ENCODE data around the gene TCF7L1. TPM values are rescaled to one million over a fixed set of nuclear protein-coding genes. Genes with fewer than 3 reads are reported as not detected.

The TCF7L1 gene
- total RNA-seq, 1 donor from 2014 or later = 5.7 TPM

DNA sequence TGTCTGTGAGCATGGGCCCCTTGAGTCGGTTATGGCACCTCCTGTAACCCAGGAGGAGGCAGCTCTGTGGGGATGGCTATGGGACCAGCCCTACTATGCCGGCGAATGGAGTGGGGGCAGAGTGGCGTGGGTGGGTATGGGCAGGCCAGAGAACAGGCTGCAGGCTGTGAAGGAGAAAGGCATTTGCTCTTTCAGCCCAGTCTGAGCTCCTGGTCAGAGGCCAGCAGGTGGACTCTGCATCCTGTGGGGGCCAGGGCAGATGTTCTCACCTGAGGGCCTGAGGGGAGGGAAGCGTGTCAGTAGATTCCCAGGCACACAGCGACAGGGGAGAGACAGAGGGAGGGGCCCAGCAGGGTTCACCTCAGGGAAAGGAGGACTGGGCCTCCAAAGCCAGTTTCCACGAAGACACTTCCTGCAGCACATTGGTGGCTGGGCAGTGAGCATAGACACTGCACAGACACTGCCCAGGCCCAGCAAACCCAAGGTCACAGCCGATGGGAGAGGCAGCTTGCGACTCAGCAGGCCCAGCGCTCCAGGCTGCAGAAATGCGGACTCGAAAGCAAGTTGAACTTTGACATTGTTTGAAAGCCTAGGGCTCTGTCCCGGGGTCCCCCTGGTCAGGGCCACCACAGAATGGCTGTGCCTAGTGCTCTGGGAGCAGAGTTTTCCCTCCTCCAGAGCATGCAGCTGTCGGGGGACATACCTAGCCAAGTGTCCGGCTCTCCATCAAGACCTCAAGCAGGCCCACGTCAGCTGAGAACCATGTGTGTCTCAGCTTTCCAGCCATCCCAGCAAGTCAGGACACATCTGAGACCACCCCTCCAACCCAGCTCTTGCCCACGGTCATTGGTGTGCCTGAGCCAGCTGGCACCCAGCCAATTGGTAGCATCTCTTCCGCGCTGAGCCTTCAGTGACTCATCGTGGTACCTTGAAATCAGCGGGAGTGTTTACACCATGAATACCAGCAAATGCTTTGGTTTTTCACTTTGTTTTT lies 140.8 kb downstream of the TCF7L1 start:
- ATAC-seq = no peak

DNA sequence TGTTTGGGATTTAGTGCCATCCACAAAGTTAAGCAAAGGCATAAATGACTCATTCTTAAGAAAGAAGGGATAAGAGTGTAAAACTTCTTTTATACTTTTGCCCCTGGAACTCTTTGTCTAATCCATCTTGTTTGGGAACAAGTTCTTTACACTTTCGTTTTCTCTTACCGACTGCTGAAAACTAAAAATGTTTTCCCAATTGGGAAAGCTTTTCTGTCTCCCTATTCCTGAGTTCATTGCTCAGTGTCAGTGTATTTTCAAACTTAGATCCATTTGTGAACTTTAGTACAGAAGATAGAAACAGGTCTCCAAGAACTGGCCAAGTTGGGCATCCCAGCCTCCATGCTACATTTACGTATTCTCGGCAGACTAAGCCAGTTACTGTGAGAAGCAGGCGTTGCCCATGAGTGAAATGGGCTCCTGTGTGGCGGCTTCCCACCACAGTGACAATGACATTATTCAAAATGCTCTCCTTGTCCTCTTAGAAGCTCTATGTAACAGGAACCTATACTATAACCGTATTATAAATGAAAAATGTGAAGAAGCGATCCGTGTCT lies 142.9 kb downstream of the TCF7L1 start:
- no peak for ATAC-seq

More for the DNA sequence above, 140.8 kb downstream of the TCF7L1 start:
- no peak for DNase-seq (ENCODE audit: low spot score)

DNA sequence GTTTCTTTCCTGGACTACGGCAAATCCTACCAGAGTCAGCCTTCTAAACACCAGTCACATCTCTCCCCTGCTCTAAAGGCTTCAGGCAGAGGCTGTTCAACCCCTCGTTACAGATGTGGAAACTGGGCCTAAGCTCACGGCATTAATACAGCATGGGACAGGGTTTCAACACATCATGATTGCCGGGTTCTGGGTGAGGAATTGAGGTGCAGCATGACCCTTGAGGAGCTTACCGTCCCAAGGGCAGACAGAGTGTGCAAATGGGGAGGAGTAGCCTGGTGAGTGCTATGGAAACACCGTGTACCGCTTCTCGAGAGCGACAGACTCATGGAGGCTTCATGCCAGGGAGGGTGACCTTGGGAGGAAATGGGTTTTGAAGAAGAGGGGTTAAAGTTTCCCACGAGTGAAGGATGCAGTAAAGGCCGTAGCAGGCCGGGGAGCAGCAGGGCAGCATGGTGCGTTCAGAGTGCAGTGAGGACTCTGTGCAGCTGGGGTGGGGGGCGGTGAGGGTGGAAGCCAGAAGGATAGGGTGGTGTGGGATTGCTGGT lies 143.5 kb downstream of the TCF7L1 start:
- DNase-seq (ENCODE audit: low spot score) (no peak), ATAC-seq (no peak)

More for the DNA sequence above, 142.9 kb downstream of the TCF7L1 start:
- DNase-seq (ENCODE audit: low spot score) = no peak

DNA sequence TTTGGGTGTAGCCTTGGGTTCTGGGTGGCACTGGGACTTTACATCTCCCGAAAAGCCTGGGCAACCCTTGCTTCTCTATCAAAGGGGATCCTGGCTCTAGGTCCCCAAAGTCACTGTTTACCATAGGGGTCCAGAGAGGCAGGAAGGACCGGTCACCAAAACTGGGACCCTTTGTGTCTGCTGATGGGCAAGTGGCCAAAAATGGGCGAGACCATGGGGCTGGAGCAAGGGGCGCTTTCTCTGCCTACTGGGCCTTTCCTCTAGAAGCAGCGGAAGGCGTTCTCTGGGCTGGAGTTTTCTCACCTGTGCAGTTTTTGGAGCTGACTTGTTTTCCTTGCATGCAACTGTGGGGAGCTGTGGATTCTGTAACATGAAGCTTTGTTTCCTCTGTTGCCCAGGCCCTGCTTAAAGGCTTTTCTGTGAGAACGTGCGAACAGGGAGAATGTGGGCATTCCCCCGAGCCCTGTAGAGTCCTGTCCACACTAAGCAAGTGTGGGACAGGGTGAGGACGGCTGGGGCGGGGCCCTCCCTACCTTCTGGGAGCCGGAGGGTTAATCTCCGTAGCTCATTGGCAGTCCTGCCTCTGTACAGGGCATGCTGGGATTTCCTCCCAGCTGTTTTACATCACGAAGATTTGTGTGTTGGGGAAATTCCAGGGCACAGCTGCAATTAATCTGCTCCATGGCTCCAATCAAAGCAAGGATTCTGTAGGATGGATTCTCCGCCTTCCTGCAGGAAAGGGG lies 144.4 kb downstream of the TCF7L1 start:
- DNase-seq (ENCODE audit: low spot score) (no peak), ATAC-seq (no peak)

DNA sequence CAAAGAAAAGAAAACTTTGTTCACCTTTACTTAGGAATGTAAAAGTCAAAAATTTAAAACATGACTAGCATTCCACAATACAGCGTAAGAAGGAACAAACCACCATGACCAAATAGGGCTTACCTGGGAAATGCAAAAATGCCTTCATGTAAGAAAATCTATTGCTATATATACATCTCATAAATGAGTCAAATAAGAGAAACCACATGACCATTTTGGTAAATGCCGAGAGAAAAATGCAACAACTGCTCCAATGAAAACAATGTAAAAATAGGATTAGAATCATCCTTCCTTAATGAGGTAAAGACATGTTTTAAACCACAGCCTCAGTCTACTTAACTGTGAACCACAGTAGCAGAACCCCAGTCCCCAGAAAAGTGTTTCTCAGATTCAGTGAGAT lies 145.2 kb downstream of the TCF7L1 start:
- DNase-seq (ENCODE audit: low spot score) (no peak), ATAC-seq (no peak)

DNA sequence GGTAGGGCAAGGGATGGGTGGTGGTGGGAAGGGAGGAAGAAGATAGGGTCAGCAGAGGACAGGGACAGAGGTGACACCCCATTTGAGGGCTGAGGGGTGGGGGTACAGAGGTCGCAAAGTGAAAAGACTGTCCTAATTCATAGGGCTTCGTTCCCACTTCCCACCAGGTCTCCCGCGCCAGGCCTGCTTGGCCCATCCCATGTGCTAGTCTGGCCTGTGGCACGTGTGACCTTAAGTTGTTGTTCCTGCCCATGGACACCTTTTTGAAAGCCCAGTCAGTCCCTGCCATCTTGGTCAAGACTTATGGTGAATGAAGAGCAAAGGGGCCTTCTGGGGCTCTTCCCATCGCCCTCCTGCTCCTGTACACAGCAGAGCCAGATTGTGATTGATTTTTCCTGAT lies 148.4 kb downstream of the TCF7L1 start:
- ATAC-seq = no peak
- DNase-seq (ENCODE audit: low spot score) = no peak

DNA sequence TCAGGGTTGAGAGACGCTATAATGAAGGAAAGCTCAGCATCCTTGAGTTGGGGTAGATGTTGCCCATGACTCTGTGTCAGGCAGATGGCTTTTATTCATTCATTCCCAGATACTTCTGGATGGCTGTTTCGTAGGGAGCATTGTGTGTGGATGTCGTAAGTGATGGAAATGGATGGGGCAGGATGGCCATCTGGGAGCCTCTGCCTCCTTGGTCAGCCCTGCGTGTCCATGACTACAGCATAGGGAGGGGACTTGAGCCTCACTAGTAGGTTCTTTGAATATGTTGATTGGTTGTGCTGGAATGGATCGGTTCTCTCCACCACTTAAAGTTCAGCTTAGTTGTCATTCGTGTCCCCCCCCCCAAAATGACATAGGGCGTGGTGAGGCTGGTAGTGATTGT lies 149.7 kb downstream of the TCF7L1 start:
- ATAC-seq = no peak
- no peak for DNase-seq (ENCODE audit: low spot score)

DNA sequence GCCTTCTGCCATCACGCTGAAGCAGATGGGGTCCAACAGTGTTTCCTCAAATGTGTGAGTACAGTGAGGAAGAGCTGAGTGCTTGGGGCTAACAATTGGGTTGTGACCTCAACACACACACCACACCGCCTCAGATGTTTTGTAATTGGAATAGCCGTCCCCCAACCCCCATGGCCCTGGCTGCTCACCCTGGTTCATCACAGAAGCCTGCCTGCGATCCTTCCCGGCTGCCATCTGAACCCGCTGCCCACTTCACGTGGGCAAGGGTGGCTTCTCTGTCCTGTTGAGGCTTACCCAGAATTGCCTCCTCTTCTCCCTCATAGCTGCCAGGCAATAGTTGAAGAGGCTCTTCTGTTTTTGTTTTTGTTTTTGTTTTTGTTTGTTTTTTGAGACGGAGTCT lies 150.4 kb downstream of the TCF7L1 start:
- ATAC-seq (no peak), DNase-seq (ENCODE audit: low spot score) (no peak)

DNA sequence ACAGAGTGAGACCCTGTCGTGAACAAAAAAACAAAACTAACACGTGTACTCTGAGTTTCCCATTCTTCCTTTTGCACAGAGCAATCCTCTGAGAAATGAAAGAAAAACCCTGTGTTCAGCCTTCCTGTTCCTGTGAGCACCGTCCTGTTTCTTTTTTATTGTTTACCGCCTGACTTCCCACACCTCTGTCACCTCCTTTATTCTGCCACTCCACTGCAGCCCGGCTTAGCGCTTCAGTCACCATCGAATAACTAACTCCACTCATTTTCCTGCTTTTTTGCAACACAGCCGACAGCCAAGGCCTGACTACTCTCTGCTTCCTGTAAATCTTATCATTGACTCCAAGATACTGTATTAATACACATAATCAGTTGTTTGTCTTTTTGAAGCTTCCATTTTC lies 153.7 kb downstream of the TCF7L1 start:
- DNase-seq (ENCODE audit: low spot score) (no peak), ATAC-seq (no peak)

DNA sequence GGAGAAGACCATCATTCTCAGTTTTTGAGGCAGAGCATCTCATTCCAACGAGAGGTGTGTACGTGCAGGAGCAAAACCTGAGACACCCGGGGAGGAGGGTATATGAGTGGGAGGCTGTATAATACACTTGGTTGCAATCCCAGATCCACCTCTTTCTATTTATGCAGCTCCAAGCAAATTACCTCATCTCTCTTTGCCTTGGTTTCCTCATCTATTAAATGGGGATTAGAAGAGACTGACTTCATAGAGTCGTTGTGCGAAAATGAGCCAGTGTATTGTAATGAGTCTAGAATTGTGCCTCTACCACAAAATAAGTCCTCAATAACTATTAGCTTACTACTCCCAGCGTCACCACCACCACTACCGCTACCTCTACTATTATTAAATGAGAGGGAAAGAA lies 154.5 kb downstream of the TCF7L1 start:
- DNase-seq (ENCODE audit: low spot score) (no peak), ATAC-seq (no peak)

DNA sequence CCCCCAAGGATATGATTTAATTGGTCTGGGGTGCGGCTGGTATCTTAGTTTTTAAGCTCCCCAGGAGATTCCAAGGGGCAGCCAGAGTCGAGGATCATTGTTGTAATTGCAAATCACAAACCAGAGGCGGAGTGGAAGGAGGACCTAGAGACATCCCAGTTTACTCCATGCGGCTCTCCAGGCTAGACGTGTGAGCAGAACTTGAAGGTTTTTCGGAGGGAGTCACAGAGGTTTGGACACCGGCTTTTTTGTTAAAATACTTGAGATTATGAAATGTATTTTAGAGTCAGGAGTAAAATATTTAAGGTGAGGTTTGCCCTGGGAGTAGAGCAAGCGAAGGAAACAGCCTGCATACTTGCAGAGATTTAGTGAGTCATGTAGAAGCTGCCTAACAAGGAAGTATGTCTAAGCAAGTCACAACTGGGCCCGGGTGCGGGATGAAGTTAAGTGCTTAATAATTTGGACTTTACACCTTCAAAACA lies 155.1 kb downstream of the TCF7L1 start:
- ATAC-seq = no peak
- no peak for DNase-seq (ENCODE audit: low spot score)

DNA sequence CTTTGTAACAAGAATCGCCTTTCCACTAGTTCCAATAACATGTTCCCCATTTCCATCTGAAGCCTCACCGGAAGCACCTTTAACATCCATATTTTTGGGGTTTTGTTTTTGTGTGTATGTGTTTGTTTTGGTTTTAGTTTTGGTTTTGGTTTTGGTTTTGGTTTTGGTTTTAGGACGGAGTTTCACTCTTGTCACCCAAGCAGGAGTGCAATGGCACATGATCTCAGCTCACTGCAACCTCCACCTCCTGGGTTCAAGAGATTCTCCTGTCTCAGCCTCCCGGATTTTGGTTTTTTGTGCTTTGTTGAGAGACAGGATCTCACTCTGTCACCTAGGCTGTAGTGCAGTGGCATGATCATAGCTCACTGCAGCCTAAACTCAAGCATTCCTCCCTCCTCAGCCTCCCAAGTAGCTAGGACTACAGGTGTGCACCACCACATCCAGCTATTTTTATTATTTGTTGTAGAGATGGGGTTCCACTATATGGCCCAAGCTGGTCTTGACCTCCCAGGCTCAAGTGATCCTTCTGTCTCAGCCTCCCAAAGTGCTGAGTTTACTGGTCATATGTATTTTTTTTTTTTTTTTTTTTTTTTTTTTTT lies 158.3 kb downstream of the TCF7L1 start:
- ATAC-seq (peak; percentile 71), DNase-seq (ENCODE audit: low spot score) (no peak)

DNA sequence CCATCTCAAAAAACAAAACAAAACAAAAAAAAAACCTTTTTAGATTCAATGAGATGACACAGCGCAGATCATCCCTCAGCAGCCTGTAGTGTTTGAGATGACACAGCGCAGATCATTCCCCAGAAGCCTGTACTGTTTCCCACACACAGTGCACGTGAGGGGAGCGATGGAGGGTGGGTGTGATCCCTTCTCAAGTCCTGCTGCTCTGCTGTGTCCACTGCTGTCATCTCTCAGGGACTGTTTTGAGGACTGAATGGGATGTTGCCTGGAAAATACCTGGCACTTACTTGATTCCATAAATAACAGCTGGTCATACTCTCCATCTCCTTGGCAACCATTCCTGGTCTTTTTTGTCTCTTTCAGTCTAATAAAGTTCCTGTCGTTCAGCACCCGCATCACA lies 168.9 kb downstream of the TCF7L1 start:
- no peak for DNase-seq (ENCODE audit: low spot score)
- no peak for ATAC-seq

DNA sequence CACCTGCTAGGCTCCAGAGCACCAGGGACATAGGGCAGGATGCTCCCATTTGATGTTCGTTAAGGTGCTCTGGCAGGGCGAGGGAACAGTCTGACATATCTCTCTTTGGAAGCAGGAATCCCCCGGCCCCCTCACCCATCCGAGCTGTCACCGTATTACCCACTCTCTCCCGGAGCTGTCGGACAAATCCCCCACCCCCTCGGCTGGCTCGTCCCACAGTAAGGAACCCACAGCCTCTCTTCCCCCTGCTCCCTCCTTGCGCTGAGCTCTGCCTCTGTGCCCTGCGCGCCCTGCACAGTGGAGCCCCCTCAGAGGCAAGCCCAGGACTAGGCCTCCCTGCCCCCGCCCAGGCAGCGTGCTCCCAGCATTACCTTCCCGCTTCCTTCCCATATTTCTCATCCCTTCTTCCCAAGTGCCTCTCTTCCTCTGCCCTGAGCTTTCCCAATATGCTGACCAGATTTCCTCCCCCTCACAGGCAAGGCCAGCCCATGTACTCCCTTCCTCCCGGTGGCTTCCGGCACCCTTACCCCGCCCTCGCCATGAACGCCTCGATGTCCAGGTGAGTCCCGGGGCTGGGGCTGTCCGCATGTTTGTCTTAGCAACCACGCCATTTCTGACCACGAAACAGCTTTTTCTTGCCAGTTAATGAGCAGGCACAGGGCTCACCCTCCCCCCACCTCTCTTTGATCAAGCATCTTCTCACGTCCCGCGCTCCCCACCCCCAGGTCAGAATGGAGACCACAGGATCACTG lies 170.8 kb downstream of the TCF7L1 start:
- no peak for DNase-seq (ENCODE audit: low spot score)
- no peak for ATAC-seq

DNA sequence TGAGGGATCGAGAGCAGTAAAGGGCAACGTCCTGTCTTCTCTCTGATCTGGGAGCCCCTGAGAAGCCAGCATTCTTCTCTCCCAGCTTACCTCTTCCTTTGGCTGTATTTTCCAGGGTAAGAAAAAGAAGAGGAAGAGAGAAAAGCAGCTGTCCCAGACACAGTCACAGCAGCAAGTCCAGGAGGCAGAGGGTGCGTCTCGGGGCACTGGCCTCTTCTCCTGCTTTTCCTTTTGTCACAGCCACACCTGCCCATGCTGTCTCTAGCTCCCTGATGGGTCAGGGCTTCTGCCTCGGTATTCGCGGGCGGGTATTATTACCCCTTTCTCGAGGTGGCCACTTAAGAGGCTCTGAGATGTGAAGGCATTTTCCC lies 174.3 kb downstream of the TCF7L1 start:
- peak; percentile 1 for ATAC-seq
- no peak for DNase-seq (ENCODE audit: low spot score)

DNA sequence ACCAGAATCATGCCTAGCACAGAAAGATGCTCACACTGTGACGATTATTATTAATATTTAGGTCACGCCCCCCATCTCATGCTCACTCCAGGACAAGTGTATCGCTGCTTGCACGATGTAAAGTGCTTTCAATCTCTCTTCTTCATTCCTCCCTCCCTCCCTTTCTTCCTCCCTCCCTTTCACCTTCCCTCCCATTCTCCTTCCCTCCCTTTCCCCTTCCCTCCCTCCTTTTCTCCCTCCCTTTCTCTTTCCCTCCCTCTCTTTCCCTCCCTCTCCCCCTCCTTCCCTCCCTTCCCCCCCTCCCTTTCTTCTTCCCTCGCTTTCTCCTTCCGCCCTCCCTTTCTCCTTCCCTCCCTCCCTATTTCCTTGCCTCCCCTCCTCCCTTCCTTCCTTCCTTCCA lies 175.0 kb downstream of the TCF7L1 start:
- DNase-seq (ENCODE audit: low spot score) (no peak), ATAC-seq (no peak)

DNA sequence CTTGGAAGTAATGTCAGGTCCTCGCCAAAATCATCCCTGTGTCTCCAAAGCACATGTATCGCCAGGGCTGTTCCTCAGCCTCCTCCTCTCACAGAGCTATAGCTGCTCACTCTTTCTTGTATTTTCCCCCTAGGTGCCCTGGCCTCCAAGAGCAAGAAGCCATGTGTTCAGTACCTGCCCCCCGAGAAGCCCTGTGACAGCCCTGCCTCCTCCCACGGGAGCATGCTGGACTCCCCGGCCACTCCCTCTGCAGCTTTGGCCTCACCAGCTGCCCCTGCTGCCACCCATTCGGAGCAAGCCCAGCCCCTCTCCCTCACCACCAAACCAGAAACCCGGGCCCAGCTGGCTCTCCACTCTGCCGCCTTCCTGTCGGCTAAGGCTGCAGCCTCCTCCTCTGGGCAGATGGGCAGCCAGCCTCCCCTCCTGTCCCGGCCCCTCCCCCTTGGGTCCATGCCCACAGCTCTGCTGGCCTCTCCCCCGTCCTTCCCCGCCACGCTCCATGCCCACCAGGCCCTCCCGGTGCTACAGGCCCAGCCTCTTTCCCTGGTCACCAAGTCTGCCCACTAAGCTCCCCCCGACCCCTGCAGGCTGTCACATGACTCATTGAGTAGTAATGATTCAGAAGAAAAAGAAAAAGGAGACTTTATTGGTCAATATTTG lies 175.8 kb downstream of the TCF7L1 start:
- DNase-seq (ENCODE audit: low spot score) (peak; percentile 73), ATAC-seq (peak; percentile 69)

DNA sequence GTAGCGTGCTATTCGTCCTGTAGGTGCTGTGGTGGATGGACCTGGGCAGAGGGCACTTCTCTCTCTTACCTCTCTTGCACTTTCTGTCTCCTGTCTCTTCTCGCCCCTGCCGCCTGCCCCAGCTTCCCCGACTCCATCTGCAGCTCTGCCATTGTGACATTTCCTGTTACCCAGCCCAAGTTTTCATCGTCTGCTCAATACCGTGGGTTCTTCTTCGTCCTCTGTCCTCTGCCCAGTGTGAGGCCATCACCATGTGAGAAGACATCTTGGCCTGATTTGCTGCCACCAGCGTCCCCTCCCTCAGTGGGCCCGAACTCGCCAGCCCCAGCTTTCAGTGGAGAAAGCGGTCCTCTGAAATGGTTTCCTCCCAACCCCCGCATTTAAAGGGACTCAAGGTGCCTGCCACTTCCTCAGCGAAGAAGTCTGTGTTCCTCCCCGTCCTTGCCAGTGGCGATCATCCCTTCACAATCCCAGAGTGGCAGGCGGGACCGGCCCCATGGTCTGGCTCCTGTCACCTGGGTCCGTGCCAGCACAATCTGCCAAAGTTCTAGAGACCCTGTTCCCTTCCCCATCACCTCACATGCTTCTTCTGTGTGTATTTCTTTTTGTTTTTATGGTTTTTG lies 176.6 kb downstream of the TCF7L1 start:
- ATAC-seq (peak; percentile 23), DNase-seq (ENCODE audit: low spot score) (no peak)

DNA sequence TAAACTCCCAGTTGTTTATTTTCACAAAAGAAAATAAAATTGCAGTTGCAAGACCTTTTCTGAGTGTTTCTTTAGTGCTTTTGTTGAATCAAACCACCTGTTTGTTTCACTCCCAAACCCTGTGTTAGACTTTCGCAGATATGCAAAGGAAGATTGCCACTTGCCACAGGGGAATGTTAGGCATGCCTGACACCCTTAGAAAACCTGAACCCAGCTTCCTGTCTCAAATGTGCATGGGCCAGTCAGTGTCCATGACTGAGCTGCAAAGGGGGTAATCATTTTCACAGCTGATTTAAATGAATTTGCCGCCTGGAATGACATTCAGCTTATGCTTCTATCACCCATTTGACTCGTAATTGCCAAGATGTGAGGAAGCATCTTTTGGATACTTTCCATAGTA lies 177.1 kb downstream of the TCF7L1 start:
- ATAC-seq (no peak), DNase-seq (ENCODE audit: low spot score) (no peak)
